Thyroid gland (tissue), 4 donors: ENCODE results near the gene SHE. TPM values are rescaled to one million over a fixed set of nuclear protein-coding genes. Genes with fewer than 3 reads are reported as not detected.

ENCODE experiments used
- DNase-seq, 2 donors: peaks; one replicate each; pipeline ENCODE4 v3.0.0-alpha.2; 2019
- H3K27ac ChIP-seq, 3 donors: fragments of 200-600 bp; sonication (generic); 1 replicate in 2 of 3; 2 replicates in 1 of 3; pipeline ENCODE4 v1.5.1; 2016 to 2019; ENCODE audit warnings: mild to moderate bottlenecking in 1 of 3, moderate library complexity in 1 of 3
- H3K27me3 ChIP-seq: fragments of 200-600 bp; sonication (generic); one replicate; pipeline ENCODE4 v1.5.1; 2019
- H3K36me3 ChIP-seq, 2 donors: fragments of 200-600 bp; sonication (generic); one replicate each; pipeline ENCODE4 v1.5.1; 2016 to 2019
- H3K4me1 ChIP-seq, 2 donors: fragments of 200-600 bp; sonication (generic); one replicate each; pipeline ENCODE4 v1.5.1; 2017 to 2019
- H3K4me3 ChIP-seq, 3 donors: fragments of 200-600 bp; sonication (generic); replicated peaks in 1 of 3; 1 replicate in 2 of 3; 2 replicates in 1 of 3; pipeline ENCODE4 v1.5.1; 2016; ENCODE audit warnings: mild to moderate bottlenecking in 1 of 3
- H3K9me3 ChIP-seq: fragments of 200-600 bp; sonication (generic); one replicate; pipeline ENCODE4 v1.5.1; 2017
- POLR2A ChIP-seq, 2 donors: fragments of 450-650 bp; IDR thresholded peaks; one replicate each; pipeline ENCODE4 v1.6.1; 2017; ENCODE audit warnings: antibody characterized with exemption in 2 of 2, mild to moderate bottlenecking in 2 of 2, moderate library complexity in 1 of 2
- WGBS, 2 donors: methylation state at CpG; one replicate each; pipeline ENCODE4 v1.1.5; 2017; 5-methylcytosine and 5-hydroxymethylcytosine counted together
- intact Hi-C: fragments of 100-400 bp; cut with DNase I; formaldehyde crosslinking; loops from one replicate; pipeline ENCODE4 v1.15.1; 2023
- total RNA-seq, 4 donors: library from RNA; depleted of rRNA; stranded (reverse); fragments of >200 nt; gene quantifications; one replicate each; pipeline ENCODE4 v1.2.3, GENCODE V29; 2016
- TF ChIP-seq, protein P1 (sequence below), 6 experiments: fragments of 200-600 bp in 3 of 6; fragments of 450-650 bp in 3 of 6; sonication (generic) in 3 of 6; IDR thresholded peaks; one replicate each; pipeline ENCODE4 v1.5.1; 2016 to 2019; ENCODE audit warnings: antibody characterized with exemption in 6 of 6, mild to moderate bottlenecking in 2 of 6, inconsistent platforms in 1 of 6, moderate library complexity in 1 of 6

Gene SHE
- total RNA-seq, 4 donors from 2014 or later = 35.8 to 56.0 (median 43.0) TPM

DNA sequence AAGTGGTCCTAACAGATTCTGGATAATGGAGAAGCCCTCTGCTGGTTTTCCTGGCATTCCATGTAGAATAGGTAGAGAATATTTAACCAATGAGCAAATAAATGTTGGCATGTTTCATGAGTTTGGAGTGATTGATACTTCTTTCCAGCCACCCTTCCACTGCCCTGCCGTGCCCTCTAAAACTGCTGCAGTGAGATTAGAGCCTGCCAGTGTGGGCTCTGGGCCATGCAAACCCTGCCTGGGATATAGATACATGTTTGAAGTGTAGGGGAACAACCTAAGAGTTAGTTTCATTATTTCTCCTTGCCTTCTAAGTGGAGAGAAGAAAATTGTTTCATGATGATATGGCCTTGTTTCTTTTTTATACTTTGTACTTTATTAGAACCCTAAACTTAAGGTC lies 45.8 kb upstream of the SHE start:
- Histone ChIP-seq H3K9me3 (no peaks in the 10 kb centered on the region), H3K36me3 (peaks cover 40 to 44% of the 10 kb centered on the region in 2 donors), H3K4me3 (no peak overlapping the region), H3K27ac (no peak overlapping the region), H3K4me1 (peaks cover 8 to 15% of the 10 kb centered on the region in 2 donors), H3K27me3 (no peaks in the 10 kb centered on the region)
- no peak for DNase-seq
- TF ChIP-seq, protein P1, sequence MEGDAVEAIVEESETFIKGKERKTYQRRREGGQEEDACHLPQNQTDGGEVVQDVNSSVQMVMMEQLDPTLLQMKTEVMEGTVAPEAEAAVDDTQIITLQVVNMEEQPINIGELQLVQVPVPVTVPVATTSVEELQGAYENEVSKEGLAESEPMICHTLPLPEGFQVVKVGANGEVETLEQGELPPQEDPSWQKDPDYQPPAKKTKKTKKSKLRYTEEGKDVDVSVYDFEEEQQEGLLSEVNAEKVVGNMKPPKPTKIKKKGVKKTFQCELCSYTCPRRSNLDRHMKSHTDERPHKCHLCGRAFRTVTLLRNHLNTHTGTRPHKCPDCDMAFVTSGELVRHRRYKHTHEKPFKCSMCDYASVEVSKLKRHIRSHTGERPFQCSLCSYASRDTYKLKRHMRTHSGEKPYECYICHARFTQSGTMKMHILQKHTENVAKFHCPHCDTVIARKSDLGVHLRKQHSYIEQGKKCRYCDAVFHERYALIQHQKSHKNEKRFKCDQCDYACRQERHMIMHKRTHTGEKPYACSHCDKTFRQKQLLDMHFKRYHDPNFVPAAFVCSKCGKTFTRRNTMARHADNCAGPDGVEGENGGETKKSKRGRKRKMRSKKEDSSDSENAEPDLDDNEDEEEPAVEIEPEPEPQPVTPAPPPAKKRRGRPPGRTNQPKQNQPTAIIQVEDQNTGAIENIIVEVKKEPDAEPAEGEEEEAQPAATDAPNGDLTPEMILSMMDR (IDR thresholded peaks at IDR 0.05) = no peak
- TF ChIP-seq POLR2A (IDR thresholded peaks at IDR 0.05) = no peak
- intact Hi-C loops = loop anchor here (5.0 to 10.0 kb wide), 2 partner anchors 66 to 143 kb away; partner anchors contain the start of gene IL6R
- 57 to 85% methylated on average over 1 of the region's 1 CpG for WGBS, 2 donors

DNA sequence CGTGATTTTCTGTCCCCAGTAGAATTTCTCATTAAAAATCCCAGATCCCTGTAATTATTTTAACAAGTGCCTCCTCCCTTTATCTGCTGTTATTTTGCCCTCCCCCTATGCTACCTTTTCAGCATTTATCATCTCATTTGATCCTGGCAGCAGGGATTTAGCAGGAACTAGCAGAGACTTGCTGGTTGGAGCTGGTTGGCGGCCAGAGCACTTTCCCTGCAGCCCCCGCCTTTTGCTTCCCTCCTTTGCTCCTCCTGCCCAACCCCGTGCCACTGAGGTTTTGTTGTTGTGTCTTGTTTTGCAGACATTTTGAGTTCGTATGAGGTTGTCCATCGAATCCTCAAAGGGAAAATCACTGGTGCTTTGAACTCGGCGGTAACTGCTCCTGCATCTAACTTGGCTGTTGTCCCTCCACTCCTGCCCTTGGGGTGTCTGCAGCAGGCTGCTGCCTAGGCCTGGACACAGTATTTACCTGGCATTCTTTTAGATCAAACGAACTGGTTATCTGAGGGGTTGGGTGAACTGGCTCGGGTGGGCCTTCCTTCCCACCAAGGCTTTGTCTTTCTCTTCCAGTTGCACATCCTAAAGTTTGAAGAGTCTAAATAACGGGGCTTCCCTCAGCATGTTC lies 45.0 kb upstream of the SHE start:
- 83 to 87% methylated on average over 11 of the region's 11 CpGs for whole genome bisulfite sequencing, 2 donors
- no peak for DNase-seq
- H3K27ac ChIP-seq = no peak overlapping the region

DNA sequence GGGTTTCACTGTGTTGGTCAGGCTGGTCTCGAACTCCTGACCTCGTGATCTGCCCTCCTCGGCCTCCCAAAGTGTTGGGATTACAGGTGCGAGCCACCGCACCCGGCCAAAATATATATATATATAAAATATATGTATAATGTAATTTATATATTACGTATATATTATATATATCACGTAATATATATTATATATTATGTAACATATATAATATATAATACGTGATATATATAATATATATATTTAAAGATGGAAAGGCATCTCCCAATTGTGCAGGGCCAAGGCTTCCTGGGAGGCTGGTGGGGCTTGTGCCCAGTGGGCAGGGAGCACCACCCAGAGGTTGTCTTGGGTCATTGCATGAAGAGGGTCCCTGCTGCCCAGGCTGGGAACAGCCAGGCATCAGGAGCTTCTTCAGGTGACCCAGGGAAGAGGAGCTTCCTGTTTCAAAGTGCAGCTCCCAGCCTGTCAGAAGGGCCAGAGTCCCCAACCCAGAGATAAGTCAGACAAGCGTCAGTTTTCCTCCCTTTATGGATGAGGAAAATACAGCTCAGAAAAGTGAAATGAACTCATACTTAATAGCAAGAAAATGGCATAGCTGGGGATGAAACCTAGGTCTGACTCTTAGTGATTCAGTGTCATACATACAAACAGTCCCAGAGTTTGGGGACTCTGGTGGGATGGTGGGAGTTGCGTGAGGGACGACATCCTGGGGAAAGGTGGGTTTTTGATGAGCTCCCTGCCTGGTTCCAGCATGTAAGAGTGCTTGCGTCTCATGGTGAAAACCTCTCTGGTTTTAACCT lies 44.3 kb upstream of the SHE start:
- Histone ChIP-seq H3K36me3 (peaks cover 26 to 29% of the 10 kb centered on the region in 2 donors), H3K27me3 (no peaks in the 10 kb centered on the region), H3K9me3 (no peaks in the 10 kb centered on the region), H3K27ac (no peak overlapping the region), H3K4me3 (no peak overlapping the region), H3K4me1 (peaks cover 0 to 4% of the 10 kb centered on the region in 2 donors)
- peak; percentile 58 to 66 for DNase-seq
- intact Hi-C loops = loop anchor here (5.0 to 10.0 kb wide), 2 partner anchors 64 to 142 kb away; partner anchors contain the start of gene IL6R
- TF ChIP-seq, protein P1 (IDR thresholded peaks at IDR 0.05) = peak; percentile 53 to 82 (median 72)
- TF ChIP-seq POLR2A (IDR thresholded peaks at IDR 0.05) = no peak
- WGBS, 2 donors = 81 to 84% methylated on average over 13 of the region's 13 CpGs

More for the DNA sequence above, 45.0 kb upstream of the SHE start:
- intact Hi-C loops = loop anchor here (5.0 to 10.0 kb wide), 2 partner anchors 65 to 142 kb away; partner anchors contain the start of gene IL6R
- no peaks in the 10 kb centered on the region for H3K9me3 ChIP-seq
- no peaks in the 10 kb centered on the region for H3K27me3 ChIP-seq
- H3K4me3 ChIP-seq = no peak overlapping the region
- TF ChIP-seq, protein P1 (IDR thresholded peaks at IDR 0.05) = no peak
- no peak for TF ChIP-seq POLR2A (IDR thresholded peaks at IDR 0.05)
- H3K4me1 ChIP-seq = peaks cover 7 to 12% of the 10 kb centered on the region in 2 donors
- H3K36me3 ChIP-seq = peaks cover 31 to 36% of the 10 kb centered on the region in 2 donors

DNA sequence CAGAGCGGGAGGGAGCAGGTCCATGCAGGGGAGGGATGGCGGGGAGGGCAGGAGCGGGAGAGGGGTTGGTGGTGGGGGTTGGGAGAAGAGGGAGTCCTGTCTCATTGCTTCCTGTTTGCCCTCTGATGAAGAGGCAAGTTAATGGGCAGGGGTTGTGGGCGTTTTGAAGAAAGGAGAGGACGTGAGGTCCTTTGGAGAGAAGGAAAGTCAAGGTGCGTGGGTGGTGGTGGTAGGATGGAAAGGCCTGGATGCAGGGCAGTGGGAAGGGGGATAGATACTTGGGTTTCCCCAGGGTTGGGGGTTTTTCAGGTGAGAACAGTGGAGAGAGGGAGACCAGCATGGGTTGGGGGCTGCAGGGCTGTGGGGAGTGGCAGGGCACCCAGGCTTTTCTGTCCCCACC lies 39.0 kb upstream of the SHE start:
- TF ChIP-seq, protein P1 (IDR thresholded peaks at IDR 0.05) = no peak
- TF ChIP-seq POLR2A (IDR thresholded peaks at IDR 0.05) = no peak
- H3K4me3 ChIP-seq = no peak overlapping the region
- H3K9me3 ChIP-seq = no peaks in the 10 kb centered on the region
- no peak overlapping the region for H3K27ac ChIP-seq
- no peaks in the 10 kb centered on the region for H3K27me3 ChIP-seq
- intact Hi-C loops = loop anchor here (10.0 kb wide), 1 partner anchor 136 kb away; the partner anchor contains the start of gene IL6R
- no peak for DNase-seq
- H3K4me1 ChIP-seq = no peaks in the 10 kb centered on the region
- WGBS, 2 donors = 68 to 81% methylated on average over 6 of the region's 6 CpGs
- no peaks in the 10 kb centered on the region for H3K36me3 ChIP-seq
